Mesendoderm (in vitro differentiated cells): ENCODE data around the gene BARX1.

Experiments
- DNase-seq: peaks from one replicate; pipeline ENCODE4 v3.0.0; 2013
- H2AK5ac ChIP-seq: 2 replicates; pipeline ENCODE4 v1.6.1; 2013; ENCODE audit warnings: low read length, inconsistent platforms
- H2BK120ac ChIP-seq: 2 replicates; pipeline ENCODE4 v1.6.1; 2013; ENCODE audit warnings: low read depth, mild to moderate bottlenecking, low read length, moderate library complexity, mixed read lengths
- H2BK15ac ChIP-seq: replicated peaks from 2 replicates; pipeline ENCODE4 v1.6.1; 2013; ENCODE audit warnings: low read depth, mild to moderate bottlenecking, moderate library complexity
- H2BK5ac ChIP-seq: 2 replicates; pipeline ENCODE4 v1.6.1; 2013; ENCODE audit warnings: low read length, inconsistent platforms
- H3K18ac ChIP-seq: 2 replicates; pipeline ENCODE4 v1.6.1; 2013; ENCODE audit warnings: mild to moderate bottlenecking, low read length, mixed read lengths
- H3K23ac ChIP-seq: one replicate; pipeline ENCODE4 v1.6.1; 2013; ENCODE audit warnings: low read length
- H3K27ac ChIP-seq: 2 replicates; pipeline ENCODE4 v1.5.1; 2013; ENCODE audit warnings: low read depth, mild to moderate bottlenecking, inconsistent platforms, low read length, moderate library complexity
- H3K27me3 ChIP-seq: 2 replicates; pipeline ENCODE4 v1.6.1; 2013; ENCODE audit warnings: low read length, control low read depth, mild to moderate bottlenecking, inconsistent platforms; ENCODE audit not compliant: insufficient read depth, poor library complexity
- H3K36me3 ChIP-seq: 2 replicates; pipeline ENCODE4 v1.6.1; 2013; ENCODE audit warnings: low read length, inconsistent platforms; ENCODE audit not compliant: control insufficient read depth, insufficient read depth
- H3K4ac ChIP-seq: one replicate; pipeline ENCODE4 v1.6.1; 2013; ENCODE audit warnings: low read depth, mild to moderate bottlenecking, low read length, moderate library complexity
- H3K4me1 ChIP-seq: 2 replicates; pipeline ENCODE4 v1.6.1; 2013; ENCODE audit warnings: low read depth, low read length, inconsistent platforms; ENCODE audit not compliant: control insufficient read depth
- H3K4me2 ChIP-seq: 2 replicates; pipeline ENCODE4 v1.6.1; 2013; ENCODE audit warnings: low read length
- H3K4me3 ChIP-seq: 2 replicates; pipeline ENCODE4 v1.5.1; 2013; ENCODE audit warnings: mild to moderate bottlenecking, low read length
- H3K56ac ChIP-seq: one replicate; pipeline ENCODE4 v1.6.1; 2013; ENCODE audit warnings: low read length
- H3K79me1 ChIP-seq: 2 replicates; pipeline ENCODE4 v1.6.1; 2013; ENCODE audit warnings: low read length, inconsistent platforms
- H3K79me2 ChIP-seq: 2 replicates; pipeline ENCODE4 v1.6.1; 2013; ENCODE audit warnings: mild to moderate bottlenecking, low read length; ENCODE audit not compliant: control insufficient read depth, insufficient read depth
- H3K9ac ChIP-seq: 2 replicates; pipeline ENCODE4 v1.6.1; 2013; ENCODE audit warnings: low read length, inconsistent platforms
- H4K5ac ChIP-seq: one replicate; pipeline ENCODE4 v1.6.1; 2013; ENCODE audit warnings: low read length
- H4K8ac ChIP-seq: one replicate; pipeline ENCODE4 v1.6.1; 2013; ENCODE audit warnings: low read depth, mild to moderate bottlenecking, control low read depth, low read length, moderate library complexity
- WGBS: extraction: QIAGEN DNeasy Blood & Tissue Kit; methylation state at CpG from one replicate; pipeline ENCODE4 v1.1.7; 2013; ENCODE audit warnings: low lambda C conversion rate, missing lambda C conversion rate; ENCODE audit not compliant: insufficient coverage; ENCODE audit errors: extremely low coverage; 5-methylcytosine and 5-hydroxymethylcytosine counted together

The BARX1 gene

DNA sequence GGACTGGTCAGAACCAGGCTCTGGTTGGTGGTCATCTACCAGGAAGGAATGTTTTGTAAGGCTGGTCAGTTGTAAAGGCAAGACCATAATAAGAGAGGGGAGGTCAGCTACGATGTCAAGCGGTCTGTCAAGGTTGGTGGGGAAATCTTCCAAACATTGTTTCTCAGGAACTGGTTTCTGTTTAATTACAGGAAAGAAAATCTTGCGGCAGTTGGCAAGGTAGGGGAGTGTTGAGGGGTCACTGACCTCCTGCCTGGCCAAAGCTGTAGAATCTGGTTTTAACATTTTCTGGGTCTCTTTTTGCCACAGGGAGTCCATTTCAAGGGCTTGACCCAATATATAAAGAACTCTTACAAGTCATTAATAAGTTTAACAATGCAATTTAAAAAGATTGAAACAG, 39.0 kb upstream of the BARX1 start:
- Histone ChIP-seq H3K27me3 (no peaks in the 10 kb centered on the region), H3K56ac (no peak overlapping the region), H3K4me2 (no peak overlapping the region), H3K18ac (no peak overlapping the region), H4K8ac (no peak overlapping the region), H2BK5ac (no peak overlapping the region), H2BK15ac (no peak overlapping the region), H3K4ac (no peak overlapping the region), H3K79me1 (no peaks in the 10 kb centered on the region), H3K23ac (no peak overlapping the region), H2BK120ac (no peak overlapping the region), H3K36me3 (no peaks in the 10 kb centered on the region), H3K9ac (no peak overlapping the region), H3K79me2 (no peaks in the 10 kb centered on the region), H3K4me1 (no peaks in the 10 kb centered on the region), H2AK5ac (no peak overlapping the region), H4K5ac (no peak overlapping the region), H3K27ac (no peak overlapping the region), H3K4me3 (no peak overlapping the region)
- DNase-seq: no peak
- WGBS: no CpG with 5 or more reads among the region's 3 CpGs

- H4K5ac ChIP-seq: no peak overlapping the region
- no peaks in the 10 kb centered on the region for H3K27me3 ChIP-seq
- WGBS: no CpG with 5 or more reads among the region's 2 CpGs
- H3K23ac ChIP-seq: no peak overlapping the region
- H3K56ac ChIP-seq: no peak overlapping the region
- no peak overlapping the region for H2BK5ac ChIP-seq
- no peak overlapping the region for H3K4ac ChIP-seq
- DNase-seq: no peak
- H4K8ac ChIP-seq: no peak overlapping the region
- no peaks in the 10 kb centered on the region for H3K36me3 ChIP-seq
- H2BK120ac ChIP-seq: no peak overlapping the region
- H3K18ac ChIP-seq: no peak overlapping the region
- H3K27ac ChIP-seq: no peak overlapping the region
- no peaks in the 10 kb centered on the region for H3K79me2 ChIP-seq
- H2AK5ac ChIP-seq: no peak overlapping the region
- H3K4me2 ChIP-seq: no peak overlapping the region
- H2BK15ac ChIP-seq: no peak overlapping the region
- no peaks in the 10 kb centered on the region for H3K79me1 ChIP-seq
- no peak overlapping the region for H3K9ac ChIP-seq
- H3K4me1 ChIP-seq: no peaks in the 10 kb centered on the region
- no peak overlapping the region for H3K4me3 ChIP-seq
Measured at GRCh38 chr9:93992830-93993229, 37.7 kb upstream of the BARX1 start.

DNA sequence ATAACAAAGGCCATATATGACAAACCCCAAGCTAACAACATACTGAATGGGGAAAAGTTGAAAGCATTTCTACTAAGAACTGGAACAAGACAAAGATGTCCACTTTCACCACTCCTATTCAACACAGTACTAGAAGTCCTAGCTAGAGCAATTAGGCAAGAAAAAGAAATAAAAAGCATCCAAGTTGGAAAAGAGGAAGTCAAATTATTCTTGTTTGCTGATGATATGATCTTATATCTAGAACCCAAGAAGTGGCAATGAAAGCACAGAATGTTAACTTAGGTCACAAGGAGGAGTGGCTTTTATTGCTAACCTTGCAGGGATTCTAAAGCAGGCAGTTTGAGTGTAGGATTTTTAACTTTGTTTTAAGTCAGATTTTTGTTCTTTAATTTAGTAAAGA, 35.3 kb upstream of the BARX1 start:
- H3K4me3 ChIP-seq: no peak overlapping the region

GRCh38 chr9:93988056-93988455, 32.9 kb upstream of the BARX1 start:
- no peaks in the 10 kb centered on the region for H3K79me2 ChIP-seq
- no peaks in the 10 kb centered on the region for H3K79me1 ChIP-seq
- no peak overlapping the region for H3K18ac ChIP-seq
- H3K4me3 ChIP-seq: no peak overlapping the region
- H3K4me2 ChIP-seq: no peak overlapping the region
- H3K4ac ChIP-seq: no peak overlapping the region
- no peak overlapping the region for H2BK5ac ChIP-seq
- no peak overlapping the region for H3K23ac ChIP-seq
- no peak overlapping the region for H2BK120ac ChIP-seq
- H3K4me1 ChIP-seq: no peaks in the 10 kb centered on the region
- H4K8ac ChIP-seq: no peak overlapping the region
- H3K36me3 ChIP-seq: no peaks in the 10 kb centered on the region
- no CpG with 5 or more reads among the region's 1 CpG for WGBS
- no peak for DNase-seq
- no peak overlapping the region for H2BK15ac ChIP-seq
- no peak overlapping the region for H3K27ac ChIP-seq
- no peaks in the 10 kb centered on the region for H3K27me3 ChIP-seq
- no peak overlapping the region for H3K56ac ChIP-seq
- H3K9ac ChIP-seq: no peak overlapping the region
- no peak overlapping the region for H2AK5ac ChIP-seq
- H4K5ac ChIP-seq: no peak overlapping the region

More for the DNA sequence above, 35.3 kb upstream of the BARX1 start:
- Histone ChIP-seq H3K18ac (no peak overlapping the region), H2BK5ac (no peak overlapping the region), H3K27me3 (no peaks in the 10 kb centered on the region), H3K9ac (no peak overlapping the region), H3K56ac (no peak overlapping the region), H3K36me3 (no peaks in the 10 kb centered on the region), H3K23ac (no peak overlapping the region), H2BK120ac (no peak overlapping the region), H3K4me1 (no peaks in the 10 kb centered on the region), H3K27ac (no peak overlapping the region), H2BK15ac (no peak overlapping the region), H2AK5ac (no peak overlapping the region), H3K79me1 (no peaks in the 10 kb centered on the region), H3K79me2 (no peaks in the 10 kb centered on the region), H4K8ac (no peak overlapping the region), H3K4me2 (no peak overlapping the region), H4K5ac (no peak overlapping the region), H3K4ac (no peak overlapping the region)
- no peak for DNase-seq

DNA sequence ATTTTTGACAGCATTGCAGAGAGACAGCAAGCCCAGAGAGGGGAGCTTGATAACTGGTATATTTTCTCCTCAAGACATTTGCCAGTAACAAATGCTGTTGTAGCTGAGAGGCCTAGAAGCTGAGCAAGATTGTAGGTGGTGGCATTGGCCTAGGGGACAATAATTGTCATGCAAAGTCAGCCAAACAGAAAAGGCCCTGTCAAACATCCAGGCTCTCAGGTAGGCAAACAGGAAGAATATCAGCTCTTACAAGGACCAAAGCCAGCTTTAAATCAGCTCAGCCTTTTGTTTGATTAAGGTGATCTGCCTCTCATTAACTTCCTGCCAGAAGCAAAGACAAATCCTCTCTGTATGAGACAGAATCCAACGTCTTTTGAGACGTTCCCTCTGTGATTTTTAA, 29.7 kb upstream of the BARX1 start:
- Histone ChIP-seq H3K4me3 (no peak overlapping the region), H3K4ac (no peak overlapping the region), H3K4me1 (no peaks in the 10 kb centered on the region), H4K5ac (no peak overlapping the region), H2BK5ac (no peak overlapping the region), H4K8ac (no peak overlapping the region), H3K9ac (no peak overlapping the region), H3K23ac (no peak overlapping the region), H3K27me3 (no peaks in the 10 kb centered on the region), H3K27ac (no peak overlapping the region), H3K18ac (no peak overlapping the region), H2BK120ac (no peak overlapping the region), H3K36me3 (no peaks in the 10 kb centered on the region), H3K79me1 (no peaks in the 10 kb centered on the region), H2AK5ac (no peak overlapping the region), H3K56ac (no peak overlapping the region), H3K79me2 (no peaks in the 10 kb centered on the region), H2BK15ac (no peak overlapping the region), H3K4me2 (no peak overlapping the region)
- no peak for DNase-seq
- WGBS: no CpG with 5 or more reads among the region's 2 CpGs

DNA sequence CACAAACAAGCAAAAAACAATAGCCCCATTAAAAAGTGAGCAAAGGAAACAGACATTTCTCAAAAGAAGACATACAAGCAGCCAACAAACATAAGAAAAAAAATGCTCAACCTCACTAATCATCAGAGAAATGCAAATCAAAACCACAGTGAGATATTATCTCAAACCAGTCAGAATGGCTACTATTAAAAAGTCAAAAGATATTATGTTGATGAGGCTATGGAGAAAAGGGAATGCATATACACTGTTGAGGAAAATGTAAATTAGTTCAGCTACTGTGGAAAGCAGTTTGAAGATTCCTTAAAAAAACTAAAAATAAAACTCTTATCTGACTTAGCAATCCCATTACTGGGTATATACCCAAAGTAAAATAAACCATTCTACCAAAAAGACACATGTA, 28.7 kb upstream of the BARX1 start:
- no peak overlapping the region for H2BK5ac ChIP-seq

More for the DNA sequence above, 28.7 kb upstream of the BARX1 start:
- no peak overlapping the region for H3K23ac ChIP-seq
- H3K4me1 ChIP-seq: no peaks in the 10 kb centered on the region
- H2AK5ac ChIP-seq: no peak overlapping the region
- no peak overlapping the region for H4K5ac ChIP-seq
- H3K27ac ChIP-seq: no peak overlapping the region
- no peaks in the 10 kb centered on the region for H3K79me2 ChIP-seq
- no peak for DNase-seq
- no peak overlapping the region for H2BK120ac ChIP-seq
- no peak overlapping the region for H3K4ac ChIP-seq
- no peak overlapping the region for H2BK15ac ChIP-seq
- H3K36me3 ChIP-seq: no peaks in the 10 kb centered on the region
- no peak overlapping the region for H3K9ac ChIP-seq
- H3K18ac ChIP-seq: no peak overlapping the region
- H3K79me1 ChIP-seq: no peaks in the 10 kb centered on the region
- H3K56ac ChIP-seq: no peak overlapping the region
- no peak overlapping the region for H3K4me2 ChIP-seq
- H4K8ac ChIP-seq: no peak overlapping the region
- H3K27me3 ChIP-seq: no peaks in the 10 kb centered on the region
- H3K4me3 ChIP-seq: no peak overlapping the region
